ENCODE results near the gene SELENOP. TPM values are rescaled to one million over a fixed set of nuclear protein-coding genes. Genes with fewer than 3 reads are reported as not detected.

SELENOP gene
- total RNA-seq, 1 experiment from 2014 or later: 8.5 TPM

DNA sequence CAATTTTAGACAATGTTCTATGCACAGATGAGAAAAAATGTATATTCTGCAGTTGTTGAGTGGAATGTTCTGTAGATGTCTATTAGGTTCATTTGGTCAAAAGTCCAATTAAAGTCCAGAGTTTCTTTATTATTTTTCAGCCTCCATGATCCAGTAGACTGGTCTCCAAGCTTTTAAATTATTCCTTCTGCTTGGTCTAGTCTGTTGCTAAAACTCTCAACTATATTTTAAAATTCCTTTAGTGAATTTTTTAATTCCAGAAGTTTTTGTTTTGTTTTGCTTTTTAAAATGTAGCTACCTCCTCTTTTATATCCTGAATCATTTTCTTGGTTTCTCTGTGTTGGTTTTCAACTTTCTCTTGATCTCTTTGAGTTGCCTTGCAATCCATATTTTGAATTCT lies 24.6 kb downstream of the SELENOP start:
- no peak overlapping the region for H4K91ac ChIP-seq (ENCODE audit: insufficient read length, low read depth, low read length)
- no peaks in the 10 kb centered on the region for H3K79me1 ChIP-seq (ENCODE audit: insufficient read depth, low read depth, low read length, poor library complexity, severe bottlenecking)
- no peak overlapping the region for H3K4ac ChIP-seq (ENCODE audit: low read depth, low read length)
- TF ChIP-seq, protein P1, sequence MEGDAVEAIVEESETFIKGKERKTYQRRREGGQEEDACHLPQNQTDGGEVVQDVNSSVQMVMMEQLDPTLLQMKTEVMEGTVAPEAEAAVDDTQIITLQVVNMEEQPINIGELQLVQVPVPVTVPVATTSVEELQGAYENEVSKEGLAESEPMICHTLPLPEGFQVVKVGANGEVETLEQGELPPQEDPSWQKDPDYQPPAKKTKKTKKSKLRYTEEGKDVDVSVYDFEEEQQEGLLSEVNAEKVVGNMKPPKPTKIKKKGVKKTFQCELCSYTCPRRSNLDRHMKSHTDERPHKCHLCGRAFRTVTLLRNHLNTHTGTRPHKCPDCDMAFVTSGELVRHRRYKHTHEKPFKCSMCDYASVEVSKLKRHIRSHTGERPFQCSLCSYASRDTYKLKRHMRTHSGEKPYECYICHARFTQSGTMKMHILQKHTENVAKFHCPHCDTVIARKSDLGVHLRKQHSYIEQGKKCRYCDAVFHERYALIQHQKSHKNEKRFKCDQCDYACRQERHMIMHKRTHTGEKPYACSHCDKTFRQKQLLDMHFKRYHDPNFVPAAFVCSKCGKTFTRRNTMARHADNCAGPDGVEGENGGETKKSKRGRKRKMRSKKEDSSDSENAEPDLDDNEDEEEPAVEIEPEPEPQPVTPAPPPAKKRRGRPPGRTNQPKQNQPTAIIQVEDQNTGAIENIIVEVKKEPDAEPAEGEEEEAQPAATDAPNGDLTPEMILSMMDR (conservative IDR thresholded peaks at IDR 0.05): no peak
- H3K36me3 Mint-ChIP-seq (ENCODE audit: insufficient read depth in 1 of 3, low read depth in 3 of 3): peaks cover 0 to 26% (median 1%) of the 10 kb centered on the region in 3 experiments; a peak in 6 of 7 replicates
- H3K27ac ChIP-seq (ENCODE audit: insufficient read length, low read depth, low read length): no peak overlapping the region
- no peaks in the 10 kb centered on the region for H3K4me1 ChIP-seq (ENCODE audit: insufficient read depth, low read length)
- no peak overlapping the region for H2BK120ac ChIP-seq (ENCODE audit: low read depth, low read length, poor library complexity, severe bottlenecking)
- no peak overlapping the region for H3K56ac ChIP-seq (ENCODE audit: insufficient read length, low read depth, low read length)
- H3K9me3 ChIP-seq (ENCODE audit: control insufficient read depth, low read depth, low read length): no peaks in the 10 kb centered on the region
- H3K4me3 Mint-ChIP-seq: no peak overlapping the region
- no peak overlapping the region for H4K8ac ChIP-seq (replicated peaks; ENCODE audit: insufficient read length, low read depth, low read length)
- no peak for DNase-seq
- no peak overlapping the region for H3K23ac ChIP-seq (ENCODE audit: insufficient read length, low read depth, low read length)
- H3K9me3 Mint-ChIP-seq: peaks cover 26 to 27% of the 10 kb centered on the region in 2 experiments
- H2BK12ac ChIP-seq (ENCODE audit: insufficient read length, low read depth, low read length): no peak overlapping the region
- no peaks in the 10 kb centered on the region for H3K23me2 ChIP-seq (ENCODE audit: insufficient read length, low read depth, low read length, poor library complexity, severe bottlenecking)
- no peaks in the 10 kb centered on the region for H3K79me2 ChIP-seq (ENCODE audit: insufficient read depth, low read length)
- no peak overlapping the region for H3K27ac Mint-ChIP-seq
- no peak overlapping the region for H2AFZ ChIP-seq (ENCODE audit: low read length)
- H3T11ph ChIP-seq (ENCODE audit: low read length): no peak overlapping the region
- no peak overlapping the region for H2BK5ac ChIP-seq (ENCODE audit: insufficient read length, low read length)
- H3K4me1 Mint-ChIP-seq: no peaks in the 10 kb centered on the region
- no peaks in the 10 kb centered on the region for H4K20me1 ChIP-seq (ENCODE audit: control insufficient read depth, insufficient read depth, insufficient read length)
- no peak overlapping the region for H3K9ac ChIP-seq (ENCODE audit: extremely low read depth, insufficient read length, low read length)
- H4K5ac ChIP-seq (ENCODE audit: insufficient read length, low read depth, low read length): no peak overlapping the region
- no peaks in the 10 kb centered on the region for H3K27me3 ChIP-seq (ENCODE audit: insufficient read depth, low read length)
- H3K14ac ChIP-seq (ENCODE audit: insufficient read depth, low read length): no peak overlapping the region
- no peak overlapping the region for H3K18ac ChIP-seq (ENCODE audit: insufficient read length, low read depth, low read length)
- no peak overlapping the region for H2AK5ac ChIP-seq (ENCODE audit: insufficient read length, low read length)
- H2BK20ac ChIP-seq (ENCODE audit: low read depth, low read length, poor library complexity, severe bottlenecking): no peak overlapping the region
- H3K27me3 Mint-ChIP-seq (ENCODE audit: low read depth): no peaks in the 10 kb centered on the region; the same call in none of the 2 replicates
- no peak overlapping the region for H3K4me2 ChIP-seq (ENCODE audit: insufficient read depth, insufficient read length, low read length)
- H2BK15ac ChIP-seq (ENCODE audit: low read depth, low read length): no peak overlapping the region
